HG02840 (cell line): ENCODE data around the gene TUBGCP6.
A peak's percentile ranks its signal among the peaks of the same experiment; 100 is the strongest.

ENCODE experiments used
- ATAC-seq: cut with Tn5 transposase; IDR thresholded peaks from one replicate; pipeline ENCODE4 v1.9.1; 2021; ENCODE audit warnings: mild to moderate bottlenecking, moderate library complexity, moderate number of reproducible peaks; ENCODE audit not compliant: unreplicated experiment, low FRiP score

The TUBGCP6 gene

DNA sequence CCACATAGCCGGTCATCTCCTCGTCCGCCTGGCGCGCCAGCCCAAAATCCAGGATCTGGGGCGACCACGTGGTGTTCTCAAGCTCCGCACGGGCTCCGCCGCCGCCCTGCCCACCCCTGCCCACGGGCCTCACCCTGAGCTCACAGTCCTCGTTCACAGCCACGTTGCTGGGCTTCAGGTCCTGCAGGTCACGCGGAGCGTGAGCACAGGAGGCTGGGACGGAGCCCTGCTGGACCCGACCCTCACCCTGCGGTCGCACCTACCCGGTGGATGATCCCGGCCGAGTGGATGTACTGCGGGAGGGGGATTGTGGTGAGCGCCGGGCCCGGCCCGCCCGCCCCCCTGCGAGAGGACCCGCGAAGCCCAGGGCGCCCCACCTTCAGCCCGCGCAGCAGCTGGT lies 22.2 kb upstream of the TUBGCP6 start:
- ATAC-seq: no peak

DNA sequence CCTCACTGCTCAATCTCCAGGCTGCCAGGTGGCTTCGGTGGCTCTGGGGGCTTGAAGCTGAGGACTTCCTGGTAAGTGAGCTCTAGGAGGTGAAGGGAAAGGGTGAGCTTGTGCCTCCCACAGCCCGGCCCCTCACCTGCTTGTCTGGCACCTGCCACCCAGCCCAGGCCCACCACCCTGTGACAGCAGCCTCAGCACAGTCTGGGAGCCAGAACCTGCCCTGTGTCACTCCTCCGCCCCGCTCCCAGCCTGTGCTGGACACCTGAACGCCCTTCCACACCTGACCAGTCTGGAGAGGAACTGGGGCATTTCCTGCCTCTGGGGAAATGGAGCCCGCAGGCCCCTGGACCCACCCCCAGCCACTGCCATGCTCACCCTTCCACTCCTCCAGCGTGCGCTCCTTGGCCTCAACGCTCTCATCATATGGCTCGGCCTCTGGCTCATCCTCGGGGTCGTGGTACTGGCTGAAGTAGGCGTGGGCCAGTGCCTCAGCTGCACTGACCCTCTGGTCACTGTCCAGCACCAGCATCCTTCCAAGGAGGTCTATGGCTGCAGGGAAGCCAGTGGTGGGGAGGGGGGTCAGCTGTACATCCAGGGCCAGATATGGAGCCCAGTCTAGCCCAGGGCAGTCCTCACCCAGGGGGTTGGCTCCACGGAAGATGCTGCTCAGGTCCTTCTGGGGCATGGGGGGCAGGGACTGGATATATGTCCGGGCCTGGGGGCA lies 20.3 kb upstream of the TUBGCP6 start:
- no peak for ATAC-seq

DNA sequence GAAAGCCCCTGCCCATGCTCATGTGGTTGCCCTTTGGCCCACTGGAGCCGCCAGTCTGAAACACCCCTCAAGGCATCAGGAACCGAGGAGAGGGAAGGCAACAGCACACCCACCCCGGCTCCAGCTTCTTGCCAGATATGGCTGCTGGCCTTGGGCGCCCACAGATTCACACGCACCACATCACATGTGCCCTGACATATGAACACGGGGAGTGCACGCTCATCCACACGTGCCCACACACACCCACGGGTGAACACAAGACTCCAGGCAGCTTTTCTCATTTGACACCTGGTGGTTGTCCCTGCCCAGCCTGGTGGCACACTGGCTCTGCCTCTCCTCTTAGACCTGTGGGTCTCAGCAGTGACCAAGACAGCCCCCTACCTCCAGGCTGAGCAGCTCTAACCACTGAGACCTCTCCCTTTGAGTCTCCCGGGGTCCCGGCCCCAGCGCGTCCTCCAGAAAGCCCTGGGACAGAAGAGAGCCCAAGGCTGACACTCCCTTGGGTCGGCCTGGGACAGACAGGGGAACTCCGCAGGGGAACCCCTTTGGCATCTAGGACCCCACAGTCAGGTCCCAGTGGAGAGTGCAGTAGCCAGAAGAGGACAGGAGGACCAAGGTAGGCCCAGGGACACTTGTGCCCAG lies 19.4 kb upstream of the TUBGCP6 start:
- no peak for ATAC-seq

DNA sequence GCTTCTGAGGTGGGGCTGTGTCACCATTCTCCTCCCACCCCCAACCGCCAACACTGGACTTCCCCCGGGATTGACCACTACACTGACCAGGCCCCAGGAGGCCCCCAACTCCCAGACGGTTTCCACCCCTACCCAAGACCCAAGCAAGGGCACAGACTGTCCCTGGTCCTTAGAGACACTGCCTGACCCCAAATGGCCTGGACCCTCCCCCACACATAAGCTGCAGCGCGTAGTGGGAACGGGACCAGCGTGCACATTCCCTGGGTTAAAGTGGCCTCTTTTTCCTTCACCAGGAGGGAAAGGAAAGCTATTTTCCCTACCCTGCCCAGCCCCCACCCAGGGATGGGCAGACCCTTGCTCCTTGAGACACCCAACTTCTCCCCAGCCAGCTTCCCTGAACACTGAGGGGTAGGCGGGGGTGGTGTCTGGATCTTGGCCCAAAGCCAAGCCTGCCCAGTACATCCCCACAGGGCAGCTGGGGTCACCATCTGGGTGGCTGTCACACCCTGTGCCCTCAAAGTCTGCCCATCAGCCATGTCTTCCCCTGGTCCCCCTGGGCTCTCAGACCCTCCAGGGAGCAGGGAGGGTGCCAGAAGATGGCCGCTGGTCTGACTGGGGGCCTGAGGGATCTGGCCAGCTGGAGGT lies 18.3 kb upstream of the TUBGCP6 start:
- no peak for ATAC-seq

DNA sequence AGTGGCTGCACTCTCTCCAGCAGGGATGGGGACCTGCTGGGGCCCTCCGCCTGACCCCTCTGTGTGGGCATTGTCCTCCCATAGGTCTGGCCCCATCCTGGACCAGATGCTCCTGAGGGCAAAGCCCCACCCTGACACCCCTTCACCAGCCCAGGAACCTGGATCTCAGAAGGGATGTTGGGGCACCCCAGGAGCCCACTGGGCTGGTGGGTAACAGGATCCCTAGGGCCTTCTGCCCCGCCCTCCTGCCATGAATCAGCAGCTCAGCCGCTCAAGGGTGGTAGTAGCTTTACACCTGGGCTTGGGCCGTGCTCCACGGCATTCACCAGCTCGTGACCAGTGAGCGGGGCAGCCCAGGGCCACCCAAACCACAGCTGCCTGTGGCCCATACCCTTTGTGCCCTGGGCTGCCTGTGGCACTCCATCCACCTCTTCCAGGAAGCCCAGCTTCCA lies 17.7 kb upstream of the TUBGCP6 start:
- no peak for ATAC-seq

DNA sequence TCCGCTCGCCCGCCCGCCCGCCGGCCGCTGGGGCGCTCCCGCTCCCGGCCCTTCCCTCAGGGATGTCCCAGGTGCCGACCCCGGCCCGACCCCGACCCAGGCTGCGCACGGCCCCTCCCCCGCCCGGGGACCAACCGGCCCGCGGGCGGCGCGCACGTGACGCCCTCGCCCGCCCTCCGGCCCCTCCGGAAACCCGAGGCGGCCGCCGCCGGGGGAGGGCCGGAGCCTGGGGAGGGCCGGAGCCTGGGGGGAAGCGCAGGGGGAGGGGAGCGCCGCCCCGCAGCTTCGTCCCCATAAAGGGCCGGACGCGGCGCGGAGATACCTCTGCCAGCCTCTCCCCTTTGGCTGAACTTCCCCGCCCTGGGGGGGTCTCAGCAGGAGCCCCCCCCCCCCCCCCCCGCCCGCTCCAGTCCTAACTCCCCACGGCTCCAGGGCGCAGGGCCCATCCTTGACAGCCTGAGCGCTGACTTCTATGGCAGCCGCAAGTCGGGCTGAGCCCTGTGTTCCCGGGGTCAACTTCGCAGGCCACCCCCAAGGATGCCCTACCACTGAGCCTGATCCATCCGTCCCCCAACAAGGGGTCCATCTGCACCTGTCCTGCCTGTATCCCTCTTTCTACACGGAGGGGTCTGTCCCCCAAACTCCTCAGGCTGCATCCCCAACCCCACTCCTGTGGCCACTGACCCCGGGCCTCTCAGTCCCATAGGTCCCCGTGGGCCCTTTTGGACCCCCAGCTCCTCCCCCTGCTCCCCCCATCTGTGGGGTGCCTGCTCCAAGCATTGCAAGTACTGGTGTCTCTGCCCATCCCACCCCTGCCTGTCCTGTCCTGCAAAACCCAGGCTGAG lies 17.0 kb upstream of the TUBGCP6 start, which contains the start of gene MAPK12:
Gene MAPK12 (minus strand): TSS at position 69 of the 845 bp plus-strand sequence. CDS start 174 bp downstream, outside the sequence.
- peak; percentile 57 for ATAC-seq

DNA sequence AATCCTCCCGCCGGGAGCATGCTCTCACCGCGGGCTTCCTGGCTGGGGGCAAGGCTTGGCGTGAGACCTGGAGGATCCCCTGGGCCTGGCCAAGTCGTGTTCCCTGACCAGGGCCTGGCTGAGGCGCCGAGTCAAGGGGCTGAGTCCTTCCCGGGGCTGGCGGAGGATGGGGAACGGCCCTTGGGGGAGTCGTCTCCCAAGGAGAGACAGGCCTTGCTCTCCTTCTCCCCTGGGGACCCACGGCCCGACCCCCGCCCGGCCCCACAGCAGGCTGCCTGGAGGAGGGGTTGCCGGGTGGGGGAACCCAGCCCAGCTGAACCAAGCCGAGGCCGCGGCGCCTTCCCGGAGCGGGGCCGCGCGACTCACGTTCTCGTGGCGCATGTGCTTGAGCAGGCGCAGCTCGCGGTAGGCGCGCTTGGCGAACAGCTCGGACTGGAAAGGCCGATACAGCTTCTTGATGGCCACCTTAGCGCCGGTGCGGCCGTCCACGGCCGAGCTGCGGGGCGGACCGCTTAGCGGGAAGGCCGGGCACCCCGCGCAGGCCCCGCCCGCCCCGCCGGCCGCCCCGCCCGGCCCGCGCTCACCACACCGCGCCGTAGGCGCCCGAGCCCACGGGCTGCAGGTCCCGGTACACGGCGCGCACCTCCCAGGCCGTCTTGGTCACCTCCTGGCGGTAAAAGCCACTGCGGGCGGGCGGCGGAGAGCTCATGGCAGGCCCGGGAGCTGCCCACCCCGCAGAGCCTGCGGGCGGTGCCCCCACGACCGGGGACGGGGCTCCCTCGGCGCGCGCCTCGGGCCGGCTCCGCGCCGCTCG lies 16.2 kb upstream of the TUBGCP6 start:
- peak; percentile 27 for ATAC-seq

DNA sequence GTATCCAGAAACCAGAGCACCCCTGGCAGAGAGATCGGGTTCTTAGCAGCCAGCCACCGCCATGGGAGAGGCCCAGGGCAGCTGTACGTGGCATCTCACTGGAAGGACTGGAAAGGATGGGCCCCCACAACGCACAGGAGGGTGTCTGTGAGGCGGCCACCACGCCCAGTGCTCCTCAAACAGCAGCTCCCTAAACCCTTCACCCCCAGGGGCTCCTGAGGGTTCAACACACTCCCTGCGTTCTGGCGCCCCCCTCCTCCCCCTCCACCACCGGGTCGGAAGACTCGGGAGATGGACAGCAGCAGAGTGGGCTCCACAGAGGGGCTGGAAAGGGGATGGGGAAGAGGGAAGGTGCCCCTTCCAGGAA lies 15.6 kb upstream of the TUBGCP6 start:
- ATAC-seq: no peak

DNA sequence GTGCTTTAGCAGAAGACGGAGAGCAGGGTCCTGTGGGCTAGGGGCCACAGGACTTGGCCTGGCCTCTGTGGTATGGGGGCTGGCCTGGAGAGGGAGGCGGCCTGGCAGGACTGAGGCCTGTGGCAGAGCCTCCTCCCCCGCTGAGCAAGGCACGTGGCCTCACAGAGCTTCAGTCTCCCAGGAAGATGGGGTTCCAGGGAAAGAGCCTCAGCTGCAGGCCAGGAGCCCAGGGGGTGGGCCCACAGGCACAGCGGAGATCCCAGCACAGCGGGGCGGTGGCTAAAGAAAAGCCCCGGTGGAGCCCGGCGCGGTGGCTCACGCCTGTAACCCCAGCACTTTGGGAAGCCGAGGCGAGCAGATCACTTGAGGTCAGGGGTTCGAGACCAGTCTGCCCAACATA lies 14.5 kb upstream of the TUBGCP6 start:
- ATAC-seq: no peak

DNA sequence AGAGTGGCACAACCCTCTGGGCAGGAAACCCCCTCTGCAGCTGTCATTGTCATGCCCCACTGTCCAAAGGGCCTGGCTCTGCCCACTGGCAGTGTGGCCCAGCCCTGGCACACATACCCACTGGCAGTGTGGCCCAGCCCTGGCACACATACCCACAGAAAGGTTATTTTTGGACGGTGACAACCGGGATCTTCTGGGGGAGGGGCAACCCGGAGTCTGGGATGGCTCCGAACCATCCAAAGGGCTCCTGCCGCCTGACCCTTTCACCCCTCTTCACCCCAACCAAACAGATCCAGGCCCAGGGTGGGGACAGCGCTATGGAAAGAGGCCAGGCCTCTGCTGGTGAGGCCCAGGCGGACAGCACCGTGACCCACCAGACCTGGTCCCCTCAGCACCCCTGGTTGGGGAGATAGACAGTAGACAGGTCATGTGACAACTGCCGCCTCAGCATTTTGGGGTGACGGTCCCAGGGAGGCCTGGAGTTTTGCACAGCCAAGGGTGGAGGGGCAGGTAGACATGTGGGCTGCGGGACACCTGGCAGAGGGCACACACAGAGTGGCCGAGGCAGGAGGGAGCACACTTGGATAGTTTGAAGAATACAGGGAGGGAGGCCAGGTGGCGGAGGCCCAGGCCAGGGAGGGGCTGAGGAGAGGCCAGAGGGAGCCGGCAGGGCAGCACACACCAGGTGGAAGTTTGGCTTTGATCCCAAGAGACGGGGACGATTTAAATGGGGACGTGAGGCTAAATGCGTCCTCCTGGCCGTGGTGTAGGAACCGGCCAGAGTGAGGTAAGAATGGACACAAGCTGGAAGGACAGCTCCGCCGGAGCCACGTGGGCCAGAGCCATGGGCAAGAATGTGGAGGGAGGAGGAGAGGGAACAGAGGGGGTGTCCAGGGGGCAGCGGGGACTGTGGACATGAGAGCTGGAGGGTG lies 13.8 kb upstream of the TUBGCP6 start:
- ATAC-seq: no peak

DNA sequence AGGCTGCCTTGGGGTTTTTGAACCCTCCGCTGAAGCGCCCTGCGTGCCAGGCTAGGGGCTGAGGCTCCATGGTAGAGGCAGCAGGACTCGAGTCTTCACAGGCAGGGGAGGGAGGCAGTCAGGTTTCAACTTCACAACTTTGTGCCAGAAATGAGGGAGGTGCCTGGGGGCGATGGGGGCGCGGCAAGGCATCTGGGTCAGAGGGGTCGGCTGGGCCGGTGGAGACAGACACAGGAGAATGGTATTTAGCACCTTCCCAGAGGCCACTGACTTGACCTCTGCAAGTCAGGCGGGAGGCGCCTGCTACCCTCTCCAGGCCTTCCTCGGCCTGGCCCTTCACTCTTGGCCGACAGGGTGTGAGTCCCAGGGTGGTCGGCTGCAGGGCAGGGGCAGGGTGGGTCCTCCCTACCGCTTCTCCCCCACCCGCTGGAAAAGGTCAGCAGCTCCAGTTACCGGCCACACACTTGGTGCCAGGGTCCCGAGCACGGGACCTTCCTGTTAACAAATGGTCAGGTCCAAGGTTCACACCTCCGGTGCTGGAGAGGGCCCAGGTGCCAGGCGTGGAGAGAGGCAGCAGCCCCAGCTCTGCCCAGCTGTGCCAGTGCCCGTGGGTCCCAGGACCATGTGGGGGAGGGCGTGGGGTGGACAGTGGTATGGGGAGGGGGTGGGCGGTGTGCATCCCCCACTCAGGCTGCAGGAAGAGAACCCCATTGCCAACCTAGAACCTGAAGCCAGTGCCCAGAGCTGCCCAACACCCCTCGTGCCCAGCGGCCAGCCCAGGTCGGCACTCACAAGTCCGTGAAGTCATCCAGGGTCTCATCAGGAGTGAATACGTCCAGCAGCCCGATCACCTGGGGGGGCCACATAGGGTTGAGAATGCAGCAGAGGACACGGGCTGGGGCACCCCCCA lies 12.9 kb upstream of the TUBGCP6 start:
- no peak for ATAC-seq

DNA sequence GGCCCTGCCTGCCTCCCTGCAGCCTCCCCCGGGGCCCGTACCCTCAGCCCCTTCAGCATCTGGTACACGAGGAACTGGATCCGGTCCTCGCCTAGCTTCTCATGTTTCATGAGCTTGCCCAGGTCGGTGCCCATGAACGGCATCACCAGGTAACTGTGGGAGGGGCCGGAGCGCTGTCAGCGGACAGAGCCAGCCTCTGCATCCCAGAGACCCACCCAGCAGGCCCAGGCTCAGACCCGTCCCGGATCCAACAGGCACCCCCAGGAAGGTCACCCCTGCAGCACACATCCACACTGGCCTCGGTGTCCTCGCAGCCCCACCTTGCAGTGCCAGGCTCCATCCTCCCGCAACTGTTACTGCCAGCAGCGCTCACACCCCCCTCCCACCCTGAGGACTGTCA lies 12.2 kb upstream of the TUBGCP6 start:
- no peak for ATAC-seq

DNA sequence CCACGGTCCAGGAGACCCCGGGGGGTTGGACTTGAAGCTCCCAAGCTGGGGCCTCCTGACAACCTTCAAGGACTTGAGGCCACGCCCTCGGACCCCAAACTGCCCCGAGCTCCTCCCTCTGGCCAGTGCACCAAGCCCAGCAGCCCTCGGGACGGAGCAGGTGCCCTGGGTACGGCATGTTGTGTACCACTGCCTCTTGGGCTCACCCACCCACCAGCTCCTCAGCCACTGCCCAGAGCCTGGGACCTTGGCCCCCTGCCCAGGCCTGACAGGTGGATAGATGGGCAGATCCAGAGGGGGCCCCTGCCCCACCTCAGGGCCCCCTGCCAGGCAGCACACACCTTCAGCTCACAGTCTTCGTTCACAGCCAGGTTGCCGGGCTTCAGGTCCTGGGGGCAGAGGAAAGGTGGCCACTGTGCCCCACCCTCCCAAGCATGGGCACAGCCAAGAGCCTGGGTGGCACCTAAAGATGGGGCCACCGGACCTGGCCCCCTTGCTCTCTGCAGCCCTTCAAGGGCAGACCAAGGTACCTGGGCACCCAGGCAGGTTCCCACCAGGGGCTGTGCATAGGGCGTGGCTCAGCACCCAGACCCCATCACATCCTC lies 11.5 kb upstream of the TUBGCP6 start:
- no peak for ATAC-seq

DNA sequence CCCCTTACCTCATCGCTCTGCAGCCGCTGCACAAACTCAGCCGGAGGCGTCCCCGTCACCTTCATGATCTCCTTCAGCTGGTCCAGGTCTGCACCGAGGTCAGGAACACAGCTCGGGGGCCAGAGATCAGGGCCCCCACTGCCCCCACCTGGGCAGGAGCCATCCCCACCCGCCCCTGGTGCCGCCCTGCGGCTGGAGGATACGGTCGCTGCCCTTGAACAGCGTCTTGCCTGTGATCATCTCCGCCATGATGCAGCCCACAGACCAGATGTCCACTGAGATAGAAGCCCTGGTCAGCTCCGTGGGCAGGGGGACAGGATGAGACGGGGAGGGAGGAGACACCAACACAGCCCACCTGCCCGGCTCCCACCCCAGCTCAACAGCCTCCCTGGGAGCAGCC lies 10.8 kb upstream of the TUBGCP6 start:
- ATAC-seq: no peak

DNA sequence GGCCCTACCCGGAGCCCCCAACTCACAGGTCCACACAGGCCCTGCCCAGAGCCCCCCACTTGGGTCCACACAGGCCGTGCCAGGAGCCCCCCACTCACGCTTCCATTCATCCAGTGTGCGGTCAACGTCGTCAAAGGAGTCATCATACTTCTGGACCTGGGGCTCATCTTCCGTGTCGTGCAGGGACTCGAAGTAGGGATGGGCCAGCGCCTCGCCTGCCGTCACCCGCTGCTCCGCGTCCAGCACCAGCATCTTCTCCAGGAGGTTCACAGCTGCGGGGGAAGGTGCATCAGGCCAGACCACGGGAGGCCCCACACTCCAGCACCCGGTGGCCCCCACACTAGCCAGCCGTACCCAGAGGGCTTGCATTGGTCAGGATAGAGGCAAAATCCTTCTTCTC lies 10.3 kb upstream of the TUBGCP6 start:
- no peak for ATAC-seq

DNA sequence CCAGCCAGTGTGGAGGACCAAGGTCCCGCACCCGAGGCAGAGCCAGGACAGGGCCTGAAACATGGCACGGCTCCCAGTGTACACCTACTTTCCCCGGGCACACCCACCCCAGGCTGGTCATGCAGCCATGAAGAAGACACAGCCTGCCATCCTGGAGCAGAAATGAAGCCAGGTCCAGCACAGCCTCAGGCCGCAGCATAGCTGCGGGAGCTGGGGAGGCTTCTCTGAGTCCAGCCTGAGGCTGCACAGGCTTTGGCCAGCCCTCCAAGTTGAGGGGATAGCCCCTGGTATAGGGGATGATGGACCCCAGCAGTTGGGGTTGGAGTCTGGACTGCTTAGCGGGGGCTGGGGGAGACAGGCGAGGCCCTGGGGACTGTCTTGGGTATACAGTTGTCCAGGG lies 9.1 kb upstream of the TUBGCP6 start:
- ATAC-seq: no peak
